ENCODE results near the gene MIER2.
"Not testable (repeated sequence)": the region's sequence is repeated elsewhere in the genome, so short reads cannot be mapped to it uniquely, and the experiment has no call there.

The MIER2 gene

DNA sequence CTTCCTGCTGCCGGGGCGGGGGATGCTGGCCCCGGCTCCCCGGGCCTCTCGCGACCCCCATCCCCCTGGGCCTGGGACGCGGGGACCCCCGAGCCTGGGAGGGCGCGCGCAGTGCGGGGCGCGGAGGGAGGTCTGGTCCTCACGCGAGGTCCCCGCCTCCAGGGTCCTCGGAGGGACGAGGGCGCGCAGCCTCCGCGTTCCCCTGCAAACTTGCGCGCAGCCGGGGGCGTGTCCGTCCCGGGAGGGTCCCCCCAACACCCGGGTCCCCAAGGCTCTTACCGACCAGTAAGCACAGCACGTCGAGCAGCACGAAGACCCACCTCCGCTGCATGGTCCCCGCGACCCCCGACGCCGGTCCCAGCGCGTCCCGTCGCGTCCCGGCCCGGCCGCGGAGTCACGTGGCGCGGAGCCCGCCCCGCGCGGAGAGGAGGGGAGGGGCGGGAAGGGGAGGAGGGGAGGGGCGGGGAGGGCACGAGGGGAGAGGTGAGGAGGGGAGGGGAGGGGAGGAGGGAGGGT lies 53.5 kb downstream of the MIER2 start, which contains the start of gene PLPP2:
PLPP2 (minus strand) TSS at position 398 of the 516 bp plus-strand sequence; CDS start at position 331, 67 bp downstream.
- DNase-seq = peak in 27 of 51 donors; percentile 4 to 71 (median 35)

DNA sequence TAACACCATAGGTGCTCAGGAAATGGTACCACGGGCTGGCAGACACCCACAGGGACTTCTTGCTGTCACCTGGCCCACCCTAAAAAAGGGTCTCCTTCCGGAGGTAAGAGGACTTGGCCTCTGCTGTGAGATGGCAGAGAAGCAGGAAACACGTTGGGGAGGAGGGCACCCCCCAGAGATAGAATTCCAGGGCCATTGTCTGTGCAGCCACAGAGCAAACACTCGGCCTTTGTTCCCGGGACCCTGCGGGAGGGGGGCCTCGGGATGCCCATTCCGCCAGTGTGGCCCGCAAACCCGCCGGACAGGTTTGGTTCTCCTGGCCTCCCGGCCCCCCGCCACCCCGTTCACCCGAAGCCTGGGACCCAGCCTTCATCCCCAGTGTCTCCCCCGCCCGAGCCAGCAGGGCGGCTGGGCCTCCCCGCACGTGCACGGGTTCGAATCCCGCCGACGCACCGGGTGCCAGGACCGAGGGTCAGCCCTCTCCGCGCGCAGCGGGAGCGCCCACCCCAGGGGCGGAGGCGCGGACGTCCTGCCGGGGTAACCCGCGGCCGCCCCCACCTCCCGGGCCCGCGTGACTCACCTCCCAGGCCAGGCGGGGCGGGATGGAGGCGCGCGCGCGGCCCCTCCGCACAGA lies 54.1 kb downstream of the MIER2 start:
- peak in 45 of 51 donors; percentile 5 to 87 (median 60) for DNase-seq

DNA sequence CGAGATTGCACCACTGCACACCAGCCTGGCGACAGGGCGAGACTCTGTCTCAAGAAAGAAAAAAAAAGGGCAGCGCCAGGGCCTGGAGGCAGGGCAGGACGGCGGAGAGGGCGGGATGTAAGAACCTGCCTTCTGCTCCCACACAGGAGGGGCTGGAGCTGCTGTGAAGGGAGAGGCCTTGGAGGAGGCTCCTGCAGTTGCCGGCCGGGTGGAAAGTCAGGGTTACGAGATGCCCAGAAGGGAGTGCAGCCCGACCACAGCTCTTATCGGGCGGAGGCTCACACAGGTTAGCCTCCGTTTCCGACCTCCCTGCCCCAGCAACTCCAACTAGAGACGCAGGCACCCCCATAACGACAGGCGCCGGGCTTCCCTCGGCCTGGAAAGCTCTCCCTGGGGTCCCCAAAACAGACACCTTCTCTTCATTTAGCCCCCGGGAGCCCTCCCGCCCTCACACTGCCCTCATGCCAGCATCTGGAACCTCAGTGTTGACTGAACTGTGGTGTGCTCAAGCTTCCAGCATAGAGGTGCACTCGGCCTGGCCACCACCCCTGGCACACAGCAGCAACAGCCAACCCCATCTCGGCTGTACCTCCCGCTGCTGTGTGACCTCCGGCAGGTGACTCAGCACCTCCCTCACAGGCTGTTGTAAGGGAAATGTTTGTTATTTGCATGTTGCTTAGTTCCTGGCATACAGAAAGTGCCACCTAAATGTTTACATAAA lies 54.8 kb downstream of the MIER2 start:
- no peak for DNase-seq

DNA sequence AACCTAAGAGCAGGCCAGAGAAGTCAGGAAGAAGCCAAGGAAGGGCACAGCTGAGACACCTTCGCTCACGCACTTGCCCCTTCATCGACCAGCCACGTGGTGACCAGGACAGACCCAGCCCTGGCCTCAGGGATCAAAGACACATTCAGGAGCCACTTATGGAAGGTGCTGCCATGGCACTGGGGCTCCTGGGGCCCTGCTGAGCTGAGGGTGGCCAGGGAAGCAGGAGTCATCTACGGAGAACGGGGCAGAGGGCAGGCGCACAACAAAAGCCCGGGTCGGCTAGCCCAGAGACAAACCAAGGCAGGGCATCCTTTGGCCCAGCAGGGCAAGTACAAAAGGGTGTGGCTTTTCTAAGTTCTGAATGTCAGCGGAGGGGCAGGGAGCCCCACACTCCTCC lies 55.7 kb downstream of the MIER2 start:
- no peak for DNase-seq

DNA sequence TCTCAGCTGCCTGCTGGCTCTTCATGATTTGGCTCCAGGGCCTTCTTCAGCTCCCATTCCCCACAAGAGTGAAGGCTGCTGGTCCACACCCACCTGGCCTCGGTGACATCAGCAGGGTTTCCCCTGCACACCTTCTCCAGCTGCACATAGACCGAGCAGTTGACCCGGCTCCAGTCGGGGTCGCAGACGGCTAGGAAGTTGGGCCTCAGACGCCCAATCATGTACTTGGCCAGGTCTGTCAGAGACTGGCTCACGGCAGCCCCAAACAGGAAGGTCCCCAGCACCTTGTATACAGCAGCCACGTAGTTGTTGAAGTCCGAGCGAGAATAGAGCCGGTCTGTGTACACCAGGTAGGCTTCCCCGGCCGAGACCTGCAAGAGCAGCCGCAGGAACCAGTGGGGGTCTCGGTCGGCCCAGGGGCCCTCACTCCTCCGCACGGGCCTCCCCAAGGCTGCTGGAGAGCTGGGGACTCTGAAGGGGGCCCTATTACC lies 57.2 kb downstream of the MIER2 start:
- no peak for DNase-seq

DNA sequence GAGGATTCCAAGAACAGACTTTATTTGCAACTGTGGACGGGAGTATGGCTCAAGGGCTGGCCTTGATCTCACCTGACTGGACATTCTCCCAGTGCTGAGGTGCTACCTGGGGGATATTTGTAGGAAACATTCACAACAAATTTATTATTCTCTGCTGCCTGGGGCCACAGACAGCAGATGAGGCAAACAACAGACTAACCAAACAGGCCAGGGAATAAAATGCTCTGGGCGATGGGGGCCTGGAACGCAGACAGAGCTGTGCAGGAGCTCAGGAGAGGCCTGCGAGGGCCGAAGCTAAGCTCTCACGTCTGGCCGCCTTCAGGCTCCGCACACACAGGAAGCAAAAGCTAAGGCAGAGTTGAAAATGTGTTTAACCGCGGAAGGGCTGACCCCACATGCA lies 61.2 kb downstream of the MIER2 start:
- no peak for DNase-seq

DNA sequence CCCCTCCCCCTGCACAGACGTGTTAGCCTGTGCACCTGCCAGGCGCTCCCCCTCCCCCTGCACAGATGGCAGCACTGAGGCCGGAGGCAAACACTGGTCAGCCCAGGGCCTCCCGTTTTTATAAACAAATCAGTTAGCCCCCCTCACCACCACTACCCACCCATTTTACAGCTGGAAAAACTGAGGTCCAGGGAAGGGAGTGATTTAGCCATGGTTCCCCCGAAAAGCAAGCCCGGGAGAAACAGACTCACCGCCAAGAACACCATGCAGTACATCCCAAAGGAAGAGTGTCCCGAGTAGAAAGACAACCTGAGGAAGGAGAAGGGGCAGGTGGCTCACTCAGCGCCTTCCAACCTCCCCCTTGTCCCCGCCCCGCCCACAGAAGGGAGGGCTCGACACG lies 62.1 kb downstream of the MIER2 start:
- DNase-seq = no peak

DNA sequence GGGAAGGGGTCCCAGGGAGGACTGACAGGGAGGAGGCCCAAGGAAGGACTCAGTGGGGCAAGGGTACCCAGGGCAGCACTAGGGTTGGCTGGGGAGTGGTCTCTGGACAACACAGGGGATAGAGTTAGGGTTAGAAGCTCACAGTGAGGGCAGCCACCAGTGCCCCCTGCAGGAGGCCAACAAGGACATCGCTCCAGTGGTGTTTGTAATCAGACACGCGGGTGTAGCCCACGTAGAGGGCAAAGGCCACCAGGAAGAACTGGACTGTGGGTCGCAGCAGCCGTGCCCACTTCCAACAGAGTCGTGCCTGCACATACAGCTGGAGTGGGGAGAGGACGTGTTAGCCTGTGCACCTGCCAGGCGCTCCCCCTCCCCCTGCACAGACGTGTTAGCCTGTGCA lies 62.6 kb downstream of the MIER2 start:
- no peak for DNase-seq

DNA sequence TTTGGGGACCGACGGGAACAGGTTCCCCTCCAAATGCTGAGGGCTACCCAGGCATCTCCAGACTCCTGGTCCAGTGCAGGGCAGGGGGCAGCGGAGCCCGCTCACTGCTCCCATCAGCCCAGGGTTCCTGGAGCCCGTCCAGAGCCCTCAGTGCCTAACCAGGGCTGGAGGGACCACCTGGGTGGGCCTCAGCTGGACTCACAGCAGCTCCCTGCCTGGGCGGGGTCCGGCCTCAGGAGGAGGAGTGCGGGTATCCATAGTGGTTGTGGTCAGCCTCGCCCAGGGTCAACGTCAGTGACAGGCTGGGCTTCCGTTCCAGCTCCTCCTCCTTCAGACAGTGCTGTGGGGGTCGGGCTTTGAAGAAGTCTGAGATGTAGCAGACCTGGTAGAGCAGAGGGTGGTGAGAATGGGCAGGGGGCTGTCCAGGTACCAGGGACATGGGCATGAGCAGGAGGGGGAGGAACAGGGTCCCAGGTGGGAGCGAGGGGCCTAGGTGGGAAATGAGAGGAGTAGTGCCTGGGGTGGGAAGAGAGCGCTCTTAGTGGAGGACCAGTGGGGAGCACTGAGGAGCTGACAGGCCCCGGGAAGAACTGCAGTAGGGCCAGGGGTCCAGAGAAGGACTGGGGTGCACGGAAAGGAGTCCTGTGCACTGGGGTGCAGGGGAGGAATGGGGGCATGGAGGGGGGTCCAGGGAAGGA lies 63.3 kb downstream of the MIER2 start:
- DNase-seq = no peak

DNA sequence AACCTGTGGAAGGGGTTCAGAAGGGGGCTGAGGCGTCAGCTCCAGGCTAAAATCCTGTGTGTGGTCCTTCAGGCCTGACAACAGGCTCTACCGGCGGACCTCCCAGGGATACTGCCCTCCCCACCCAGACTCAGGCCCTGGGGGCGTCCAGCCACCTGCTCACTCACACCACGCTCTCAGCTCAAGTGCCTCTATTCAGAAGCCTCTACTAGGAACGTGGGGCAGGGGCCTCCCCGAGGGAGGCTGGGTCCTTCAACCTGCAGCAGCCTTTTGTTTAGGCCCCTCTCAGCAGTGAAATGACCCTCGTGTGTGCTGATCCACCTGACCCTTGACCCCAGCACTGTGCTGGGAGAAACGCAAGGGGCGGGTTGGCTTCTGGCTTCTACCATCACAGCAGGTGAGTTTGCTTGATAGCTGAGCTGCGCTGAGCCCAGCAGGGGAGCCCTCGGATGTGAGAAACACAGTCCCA lies 64.0 kb downstream of the MIER2 start:
- no peak for DNase-seq

DNA sequence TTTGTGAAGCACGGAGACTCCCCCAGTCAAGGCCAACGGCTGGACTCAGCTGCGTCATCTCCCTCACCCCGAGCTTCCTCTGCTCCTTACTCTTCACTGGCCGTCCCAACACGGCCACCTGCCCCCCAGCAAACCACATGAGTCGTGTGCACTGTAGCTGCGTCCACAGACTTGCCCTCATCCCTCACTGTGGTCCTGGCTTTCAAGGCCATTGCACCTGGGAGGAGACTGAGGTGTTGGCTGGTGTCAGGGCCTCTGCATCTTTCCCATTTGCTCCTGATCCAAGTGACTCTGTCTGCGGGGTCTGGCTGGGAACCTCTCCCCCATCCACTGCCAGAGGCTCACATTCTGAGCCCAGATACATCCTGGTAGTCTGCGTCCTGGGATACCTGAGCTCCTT lies 64.9 kb downstream of the MIER2 start:
- no peak for DNase-seq

DNA sequence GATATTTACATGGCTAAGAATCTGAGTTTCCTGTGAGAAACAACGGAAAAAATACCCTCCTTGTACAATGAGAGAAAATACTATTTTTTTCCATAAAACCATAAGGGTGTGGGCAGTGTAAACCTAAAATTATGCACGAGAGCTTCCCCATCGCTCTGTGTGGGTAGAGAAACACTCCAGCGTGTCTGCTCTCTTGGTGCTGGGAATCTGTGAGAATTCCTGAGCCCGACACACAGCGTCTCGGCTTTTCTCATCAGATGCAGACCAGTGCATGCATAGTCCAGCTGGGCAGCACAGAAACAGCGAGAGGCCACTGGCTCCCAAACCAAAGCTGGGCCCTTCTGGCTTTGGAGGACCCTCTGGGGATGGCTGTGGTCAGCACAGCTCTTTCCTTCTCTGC lies 65.4 kb downstream of the MIER2 start:
- no peak for DNase-seq

DNA sequence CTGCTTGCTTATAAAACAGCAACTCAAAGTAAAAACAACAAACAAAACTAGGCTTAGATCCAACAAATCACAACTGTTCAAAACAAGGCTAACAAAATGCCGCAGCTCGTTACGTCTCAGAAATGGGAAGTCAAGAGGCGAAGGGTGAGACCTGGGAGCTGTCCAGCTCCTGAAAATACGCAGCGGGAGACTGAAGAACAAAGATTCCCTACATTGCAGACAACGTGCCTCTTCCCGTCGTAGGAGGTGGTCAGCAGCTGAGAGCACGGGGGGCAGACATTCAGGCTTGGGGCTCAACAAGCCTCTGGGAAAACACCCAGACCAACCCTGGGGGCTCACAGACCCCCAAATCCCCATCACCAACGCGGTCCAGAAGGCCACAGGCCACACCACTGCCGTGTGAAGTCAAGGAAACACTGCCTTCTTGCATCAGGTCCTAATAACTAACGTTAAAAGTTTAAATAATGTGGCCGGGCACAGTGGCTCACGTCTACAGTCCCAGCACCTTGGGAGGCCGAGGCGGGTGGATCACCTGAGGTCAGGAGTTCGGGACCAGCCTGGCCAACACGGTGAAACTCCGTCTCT lies 66.9 kb downstream of the MIER2 start:
- no peak for DNase-seq

DNA sequence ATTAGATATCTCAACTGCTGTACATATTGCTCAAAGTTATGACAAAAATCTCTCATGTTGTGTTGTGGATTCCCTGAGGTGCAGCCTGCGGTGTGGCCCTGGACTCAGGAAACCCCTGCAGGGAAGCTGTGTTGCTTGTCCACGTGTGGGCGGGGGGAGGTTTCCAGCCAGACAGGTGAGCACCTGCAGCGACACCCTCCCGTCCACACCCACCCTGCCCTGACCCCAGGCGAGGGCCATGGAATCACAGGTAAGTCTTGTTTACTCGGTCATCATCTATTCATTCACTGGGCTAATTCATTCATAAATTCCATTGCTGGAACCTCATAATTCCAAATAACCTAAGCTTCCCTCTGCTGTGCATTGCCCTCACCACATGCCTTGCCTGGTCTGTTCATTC lies 67.5 kb downstream of the MIER2 start:
- no peak for DNase-seq

DNA sequence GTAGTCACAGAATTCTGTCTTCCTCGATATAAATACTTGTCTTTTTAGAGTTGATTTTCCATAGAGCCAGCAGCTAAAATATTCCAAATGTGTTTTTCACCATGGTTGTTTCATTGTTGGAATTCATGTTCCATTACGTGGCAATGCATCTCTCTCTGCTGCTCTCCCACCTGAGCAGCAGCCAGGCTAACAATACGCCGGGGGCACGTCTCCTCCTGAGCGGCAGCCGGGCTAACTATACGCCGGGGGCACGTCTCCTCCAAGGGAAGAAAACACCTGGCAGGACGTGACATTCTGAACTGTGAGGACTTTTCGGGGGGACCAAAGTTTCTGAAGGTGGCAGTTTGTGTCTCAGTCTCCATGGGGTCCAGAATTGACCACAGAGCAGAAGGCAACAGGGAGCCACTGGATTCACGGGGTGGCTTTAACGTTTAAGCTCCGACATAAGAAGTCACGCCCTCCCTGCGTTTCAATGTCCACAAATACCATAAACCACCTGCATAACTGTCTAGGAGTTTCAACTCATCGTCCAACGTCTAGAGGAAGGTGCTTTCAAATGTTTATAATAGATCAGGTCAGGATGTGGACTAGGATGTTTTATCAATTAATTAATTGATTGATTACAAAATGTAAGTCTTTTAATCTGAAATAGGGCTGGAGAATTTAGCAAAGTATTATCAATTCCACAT lies 68.5 kb downstream of the MIER2 start:
- no peak for DNase-seq

DNA sequence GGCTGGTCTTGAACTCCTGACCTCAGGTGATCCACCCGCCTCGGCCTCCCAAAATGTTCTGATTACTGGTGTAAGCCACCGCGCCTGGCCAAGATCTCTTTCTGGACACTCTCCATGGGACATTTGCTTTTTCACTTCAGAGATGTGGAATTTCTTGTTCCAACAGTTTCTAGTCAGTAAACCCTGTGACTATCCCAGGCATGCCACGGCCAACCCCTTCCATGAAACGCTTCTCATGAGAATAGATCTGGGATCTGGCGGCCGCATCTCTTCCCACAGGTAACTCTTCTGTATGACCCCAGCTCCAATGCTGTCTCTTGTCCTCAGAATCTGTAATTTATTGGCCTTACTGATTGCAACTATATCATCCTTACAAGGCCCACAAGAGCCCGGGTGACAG lies 69.6 kb downstream of the MIER2 start:
- DNase-seq = no peak

DNA sequence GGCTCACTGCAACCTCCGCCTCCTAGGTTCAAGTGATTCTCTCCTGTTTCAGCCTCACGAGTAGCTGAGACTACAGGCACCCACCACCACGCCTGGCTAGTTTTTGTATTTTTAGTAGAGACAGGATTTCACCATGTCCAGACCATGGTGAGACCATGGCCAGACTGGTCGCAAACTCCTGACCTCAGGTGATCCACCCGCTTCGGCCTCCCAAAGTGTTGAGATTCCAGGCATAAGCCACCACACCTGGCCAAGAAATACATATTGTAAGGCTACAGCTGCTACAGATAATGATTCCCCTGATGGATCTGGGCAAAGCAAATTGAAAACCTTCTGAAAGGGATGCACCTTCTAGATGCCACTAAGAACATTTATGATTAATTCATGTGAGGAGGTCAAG lies 71.2 kb downstream of the MIER2 start:
- no peak for DNase-seq

DNA sequence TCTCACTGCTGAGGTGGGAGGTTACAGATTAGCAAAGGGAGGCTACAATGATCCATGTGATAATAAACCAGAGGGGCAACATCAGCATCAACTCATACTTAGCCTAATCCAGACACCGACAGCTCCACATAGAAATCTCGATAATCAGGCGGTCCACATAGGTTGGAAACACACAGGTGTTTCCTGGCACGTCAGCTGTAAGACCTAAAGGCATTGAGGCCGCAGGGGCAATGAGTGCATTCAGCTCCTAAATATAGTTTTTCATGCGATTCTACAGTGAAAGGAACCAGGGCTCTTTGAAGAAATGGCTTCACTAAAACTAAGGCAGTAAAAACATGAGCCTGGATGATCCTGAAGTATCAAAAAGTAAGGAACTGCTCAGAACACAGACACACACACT lies 72.7 kb downstream of the MIER2 start:
- no peak for DNase-seq

DNA sequence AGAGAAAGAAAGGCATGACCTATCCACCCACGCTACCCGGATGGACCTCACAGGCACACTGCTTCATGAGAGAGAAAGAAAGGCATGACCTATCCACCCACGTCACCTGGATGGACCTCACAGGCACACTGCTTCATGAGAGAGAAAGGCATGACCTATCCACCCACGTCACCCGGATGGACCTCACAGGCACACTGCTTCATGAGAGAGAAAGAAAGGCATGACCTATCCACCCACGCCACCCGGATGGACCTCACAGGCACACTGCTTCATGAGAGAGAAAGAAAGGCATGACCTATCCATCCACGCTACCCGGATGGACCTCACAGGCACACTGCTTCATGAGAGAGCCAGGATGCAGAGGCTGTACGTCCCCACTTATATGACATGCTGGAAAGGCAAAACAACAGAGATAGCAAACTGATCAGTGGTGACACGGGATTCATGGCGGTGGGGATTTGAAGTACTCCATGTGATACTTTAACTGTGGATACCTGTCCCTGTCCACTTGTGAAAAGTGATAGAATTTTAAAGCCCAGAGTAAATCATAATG lies 73.8 kb downstream of the MIER2 start:
- DNase-seq = not testable (repeated sequence)

DNA sequence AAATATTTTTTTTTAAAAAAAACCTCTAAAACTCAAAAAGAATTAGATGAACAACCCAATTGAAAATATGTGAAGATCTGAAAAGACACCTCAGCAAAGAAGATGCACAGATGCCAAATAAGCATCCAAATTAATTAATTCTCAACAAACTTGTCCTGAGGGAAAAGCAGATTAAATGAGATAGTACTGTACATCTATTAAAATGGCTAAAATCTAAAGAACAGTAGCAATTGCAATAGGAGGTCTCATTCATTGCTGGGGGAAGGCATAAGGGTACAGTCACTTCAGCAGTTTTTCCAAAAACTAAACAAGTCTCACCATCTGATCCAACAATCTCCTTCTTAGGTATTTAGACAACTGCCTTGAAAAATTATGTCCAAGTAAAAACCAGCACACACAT lies 75.4 kb downstream of the MIER2 start:
- no peak for DNase-seq

DNA sequence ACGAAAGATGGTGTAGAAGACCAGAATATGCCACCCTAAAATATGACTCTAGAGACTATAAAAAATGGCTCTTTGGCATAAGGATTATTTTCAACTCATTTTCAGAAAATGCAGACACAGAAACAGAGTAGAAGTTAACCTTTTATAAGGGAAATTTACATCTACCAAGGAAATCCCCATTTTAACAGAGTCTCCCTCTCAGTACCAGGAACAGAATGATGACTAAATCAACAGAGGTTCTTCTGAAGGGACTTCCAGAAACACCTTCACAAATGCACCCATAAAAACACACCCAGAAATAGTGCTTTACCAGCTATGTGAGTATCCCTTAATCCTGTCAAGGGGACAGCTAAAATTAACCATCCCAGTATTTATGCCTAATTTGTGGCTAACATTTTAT lies 82.5 kb downstream of the MIER2 start:
- DNase-seq = no peak

Data from hypothalamus (tissue), 51 donors.